Osteoblast (primary cell): Measurements from ENCODE around the gene ZFPL1. TPM values are rescaled to one million over a fixed set of nuclear protein-coding genes. Genes with fewer than 3 reads are reported as not detected.

Experiments
- DNase-seq: peaks from one replicate; pipeline ENCODE4 v3.0.0; 2011; ENCODE audit warnings: low spot score, mixed read lengths; ENCODE audit not compliant: insufficient read length; ENCODE audit errors: missing footprints
- H2AFZ ChIP-seq: 2 replicates; pipeline ENCODE4 v1.6.0; 2011; ENCODE audit warnings: mild to moderate bottlenecking, low read length
- H3K27ac ChIP-seq: 2 replicates; pipeline ENCODE4 v1.5.1; 2011; ENCODE audit warnings: mild to moderate bottlenecking, low read depth, low read length, moderate library complexity
- H3K27me3 ChIP-seq: 2 replicates; pipeline ENCODE4 v1.6.0; 2012; ENCODE audit warnings: mild to moderate bottlenecking, control low read depth, inconsistent platforms, low read length, moderate library complexity; ENCODE audit not compliant: insufficient read depth
- H3K36me3 ChIP-seq: 2 replicates; pipeline ENCODE4 v1.5.1; 2011; ENCODE audit warnings: mild to moderate bottlenecking, low read length, control low read depth, moderate library complexity; ENCODE audit not compliant: insufficient read depth
- H3K4me1 ChIP-seq: 2 replicates; pipeline ENCODE4 v1.5.1; 2011; ENCODE audit warnings: mild to moderate bottlenecking, low read length, control low read depth, moderate library complexity; ENCODE audit not compliant: insufficient read depth
- H3K4me2 ChIP-seq: 2 replicates; pipeline ENCODE4 v1.6.0; 2011; ENCODE audit warnings: mild to moderate bottlenecking, low read length; ENCODE audit not compliant: insufficient read depth
- H3K4me3 ChIP-seq: fragments of 200-600 bp; sonication (generic); 3 replicates; pipeline ENCODE4 v1.5.1; 2012; ENCODE audit warnings: mild to moderate bottlenecking, low read length, inconsistent platforms; ENCODE audit not compliant: insufficient read depth
- H3K79me2 ChIP-seq: 2 replicates; pipeline ENCODE4 v1.6.0; 2012; ENCODE audit warnings: mild to moderate bottlenecking, low read length, control low read depth, inconsistent platforms; ENCODE audit not compliant: insufficient read depth
- H3K9me3 ChIP-seq: 2 replicates; pipeline ENCODE4 v1.5.1; 2011; ENCODE audit warnings: low read depth, low read length, control low read depth
- H4K20me1 ChIP-seq: 2 replicates; pipeline ENCODE4 v1.6.0; 2012; ENCODE audit warnings: mild to moderate bottlenecking, low read length, control low read depth; ENCODE audit not compliant: insufficient read depth
- total RNA-seq: library from RNA; depleted of rRNA; stranded (reverse); fragments of >200 nt; gene quantifications from 2 replicates; pipeline ENCODE4 v1.2.3, GENCODE V29; 2012
- TF ChIP-seq, protein P1 (sequence below): IDR thresholded peaks from 2 replicates; pipeline ENCODE4 v1.5.1; 2011; ENCODE audit warnings: mild to moderate bottlenecking, low read depth, low read length, moderate library complexity; ENCODE audit errors: extremely low read depth

The ZFPL1 gene
- total RNA-seq, 1 donor, result 39.4 TPM

- peaks cover 9% of the 10 kb centered on the region for H3K4me1 ChIP-seq
- TF ChIP-seq, protein P1, sequence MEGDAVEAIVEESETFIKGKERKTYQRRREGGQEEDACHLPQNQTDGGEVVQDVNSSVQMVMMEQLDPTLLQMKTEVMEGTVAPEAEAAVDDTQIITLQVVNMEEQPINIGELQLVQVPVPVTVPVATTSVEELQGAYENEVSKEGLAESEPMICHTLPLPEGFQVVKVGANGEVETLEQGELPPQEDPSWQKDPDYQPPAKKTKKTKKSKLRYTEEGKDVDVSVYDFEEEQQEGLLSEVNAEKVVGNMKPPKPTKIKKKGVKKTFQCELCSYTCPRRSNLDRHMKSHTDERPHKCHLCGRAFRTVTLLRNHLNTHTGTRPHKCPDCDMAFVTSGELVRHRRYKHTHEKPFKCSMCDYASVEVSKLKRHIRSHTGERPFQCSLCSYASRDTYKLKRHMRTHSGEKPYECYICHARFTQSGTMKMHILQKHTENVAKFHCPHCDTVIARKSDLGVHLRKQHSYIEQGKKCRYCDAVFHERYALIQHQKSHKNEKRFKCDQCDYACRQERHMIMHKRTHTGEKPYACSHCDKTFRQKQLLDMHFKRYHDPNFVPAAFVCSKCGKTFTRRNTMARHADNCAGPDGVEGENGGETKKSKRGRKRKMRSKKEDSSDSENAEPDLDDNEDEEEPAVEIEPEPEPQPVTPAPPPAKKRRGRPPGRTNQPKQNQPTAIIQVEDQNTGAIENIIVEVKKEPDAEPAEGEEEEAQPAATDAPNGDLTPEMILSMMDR, result no peak
Measured at GRCh38 chr11:65104628-65105027, 20.6 kb downstream of the ZFPL1 start.

DNA sequence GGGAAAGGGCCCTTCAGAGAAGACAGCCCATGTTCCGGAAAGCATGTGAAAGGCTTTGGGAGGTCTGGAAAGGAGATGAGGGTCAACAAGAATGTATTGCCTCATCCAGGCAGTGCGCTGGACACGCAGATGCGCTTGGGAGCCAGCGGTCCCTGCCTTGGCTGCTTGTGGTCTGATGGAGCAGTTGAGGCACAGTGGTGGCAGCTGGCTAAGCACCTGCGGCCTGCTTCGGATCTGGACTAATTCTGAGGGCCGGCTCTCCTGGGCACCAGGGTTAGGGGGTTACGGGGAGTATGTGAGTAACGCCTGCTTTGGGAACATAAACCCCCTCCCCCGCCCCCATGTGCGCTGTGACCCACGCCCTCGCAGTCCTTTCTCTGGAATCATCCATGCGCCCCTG is 23.1 kb downstream of the ZFPL1 start:
- TF ChIP-seq, protein P1, result no peak
- no peaks in the 10 kb centered on the region for H3K9me3 ChIP-seq
- H3K27me3 ChIP-seq, result no peaks in the 10 kb centered on the region
- peaks cover 15% of the 10 kb centered on the region for H4K20me1 ChIP-seq
- DNase-seq, result no peak
- no peak overlapping the region for H3K4me3 ChIP-seq
- H3K36me3 ChIP-seq, result peaks cover 3% of the 10 kb centered on the region
- H3K4me1 ChIP-seq, result peaks cover 9% of the 10 kb centered on the region
- peaks cover 17% of the 10 kb centered on the region for H3K79me2 ChIP-seq
- no peak overlapping the region for H3K4me2 ChIP-seq
- no peak overlapping the region for H3K27ac ChIP-seq
- H2AFZ ChIP-seq, result no peak overlapping the region

More at GRCh38 chr11:65104628-65105027, 20.6 kb downstream of the ZFPL1 start:
- Histone ChIP-seq H3K4me2 (no peak overlapping the region), H3K9me3 (no peaks in the 10 kb centered on the region), H3K79me2 (peaks cover 19% of the 10 kb centered on the region), H3K36me3 (peaks cover 3% of the 10 kb centered on the region), H3K4me3 (no peak overlapping the region), H3K27me3 (no peaks in the 10 kb centered on the region), H2AFZ (no peak overlapping the region), H3K27ac (no peak overlapping the region), H4K20me1 (peaks cover 4% of the 10 kb centered on the region)
- no peak for DNase-seq

DNA sequence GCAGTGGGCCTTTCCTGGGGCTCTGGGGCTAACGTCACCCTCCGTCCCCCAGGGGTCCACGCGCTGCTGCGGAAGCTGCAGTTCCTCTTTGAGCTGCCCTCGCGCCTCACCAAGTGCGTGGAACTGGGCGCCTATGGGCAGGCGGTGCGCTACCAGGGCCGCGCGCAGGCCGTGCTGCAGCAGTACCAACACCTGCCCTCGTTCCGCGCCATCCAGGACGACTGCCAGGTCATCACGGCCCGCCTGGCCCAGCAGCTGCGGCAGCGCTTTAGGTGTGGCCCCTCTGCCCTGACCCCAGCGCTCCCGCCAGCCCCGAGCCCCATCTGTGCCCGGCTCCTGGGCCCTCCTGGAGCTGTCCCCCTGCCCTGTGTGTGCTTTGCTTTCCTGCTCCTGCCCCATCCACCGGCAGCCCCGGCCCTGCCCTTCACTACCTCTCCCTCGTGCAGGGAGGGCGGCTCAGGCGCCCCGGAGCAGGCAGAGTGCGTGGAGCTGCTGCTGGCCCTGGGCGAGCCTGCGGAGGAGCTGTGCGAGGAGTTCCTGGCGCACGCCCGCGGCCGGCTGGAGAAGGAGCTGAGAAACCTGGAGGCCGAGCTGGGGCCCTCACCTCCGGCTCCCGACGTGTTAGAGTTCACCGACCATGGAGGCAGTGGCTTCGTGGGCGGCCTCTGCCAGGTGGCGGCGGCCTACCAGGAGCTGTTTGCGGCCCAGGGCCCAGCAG is 23.9 kb downstream of the ZFPL1 start:
- Histone ChIP-seq H4K20me1 (peaks cover 15% of the 10 kb centered on the region), H2AFZ (no peak overlapping the region), H3K79me2 (peaks cover 17% of the 10 kb centered on the region), H3K4me3 (no peak overlapping the region), H3K4me1 (peaks cover 10% of the 10 kb centered on the region), H3K27me3 (no peaks in the 10 kb centered on the region), H3K9me3 (no peaks in the 10 kb centered on the region), H3K4me2 (no peak overlapping the region), H3K36me3 (peaks cover 3% of the 10 kb centered on the region), H3K27ac (no peak overlapping the region)
- no peak for DNase-seq
- TF ChIP-seq, protein P1, result no peak

DNA sequence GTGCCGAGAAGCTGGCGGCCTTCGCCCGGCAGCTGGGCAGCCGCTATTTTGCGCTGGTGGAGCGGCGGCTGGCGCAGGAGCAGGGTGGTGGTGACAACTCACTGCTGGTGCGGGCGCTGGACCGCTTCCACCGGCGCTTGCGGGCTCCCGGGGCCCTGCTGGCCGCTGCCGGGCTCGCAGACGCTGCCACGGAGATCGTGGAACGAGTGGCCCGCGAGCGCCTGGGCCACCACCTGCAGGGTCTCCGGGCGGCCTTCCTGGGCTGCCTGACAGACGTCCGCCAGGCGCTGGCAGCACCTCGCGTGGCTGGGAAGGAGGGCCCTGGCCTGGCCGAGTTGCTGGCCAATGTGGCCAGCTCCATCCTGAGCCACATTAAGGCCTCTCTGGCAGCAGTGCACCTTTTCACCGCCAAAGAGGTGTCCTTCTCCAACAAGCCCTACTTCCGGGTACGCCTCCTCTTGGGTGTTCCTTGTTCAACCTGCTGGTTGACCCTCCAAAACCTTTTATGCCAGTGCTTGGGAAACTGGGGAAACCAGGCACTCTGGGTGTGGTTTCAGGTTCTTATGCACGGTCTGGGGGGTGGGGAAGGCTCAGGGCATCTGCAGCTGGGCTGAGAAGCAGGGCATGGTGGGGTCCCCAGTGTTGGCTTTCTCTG is 24.6 kb downstream of the ZFPL1 start:
- Histone ChIP-seq H3K4me3 (no peak overlapping the region), H4K20me1 (peaks cover 15% of the 10 kb centered on the region), H3K36me3 (peaks cover 3% of the 10 kb centered on the region), H3K79me2 (peaks cover 13% of the 10 kb centered on the region), H3K27ac (no peak overlapping the region), H3K4me1 (peaks cover 14% of the 10 kb centered on the region), H3K9me3 (no peaks in the 10 kb centered on the region), H2AFZ (no peak overlapping the region), H3K27me3 (no peaks in the 10 kb centered on the region), H3K4me2 (no peak overlapping the region)
- TF ChIP-seq, protein P1, result no peak
- DNase-seq, result no peak
